Non-pigmented ciliary epithelial cell (primary cell): Measurements from ENCODE around the gene PLCG2.
"Not testable (repeated sequence)": the region's sequence is repeated elsewhere in the genome, so short reads cannot be mapped to it uniquely, and the experiment has no call there.

Experiments used
- DNase-seq: peaks from one replicate; pipeline ENCODE4 v3.0.0-alpha.2; 2010; ENCODE audit warnings: low read depth

The PLCG2 gene

DNA sequence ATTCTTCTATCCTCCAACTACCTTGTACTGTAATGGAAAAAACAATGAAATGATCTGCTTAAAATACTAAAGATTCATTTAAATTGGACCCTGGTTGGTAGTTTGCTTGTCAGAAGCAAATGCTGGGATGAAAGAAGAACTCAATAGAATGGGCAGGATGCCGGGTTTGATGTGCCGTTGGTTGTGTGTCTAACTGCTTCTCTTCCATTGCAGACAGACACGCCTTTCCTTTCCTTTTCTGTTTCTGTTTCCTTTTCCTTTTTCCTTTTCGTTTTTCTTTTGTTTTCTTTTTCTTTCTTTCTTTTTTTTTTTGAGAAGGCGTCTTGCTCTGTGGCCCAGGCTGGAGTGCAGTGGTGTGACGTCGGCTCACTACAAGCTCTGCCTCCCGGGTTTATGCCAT, 64.6 kb downstream of the PLCG2 start:
- DNase-seq: no peak

DNA sequence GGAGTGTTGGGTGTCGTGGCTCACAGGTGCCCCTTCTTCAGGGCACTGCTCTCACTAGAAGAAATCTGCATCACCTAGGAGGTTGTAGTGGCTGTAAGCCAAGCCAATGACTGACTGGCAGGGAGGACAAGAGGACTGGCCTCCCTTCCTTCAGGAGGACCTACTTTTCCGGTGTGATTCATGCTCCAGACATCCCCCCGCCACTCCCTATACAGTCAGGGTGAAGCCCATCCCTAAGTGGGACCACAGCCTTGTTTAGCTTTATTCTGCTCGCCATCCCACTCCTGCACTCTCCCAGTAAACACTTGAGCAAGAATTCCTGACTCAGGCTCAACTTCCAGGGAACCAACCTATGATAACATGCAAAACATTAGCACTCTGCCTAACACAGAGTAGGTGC, 67.0 kb downstream of the PLCG2 start:
- no peak for DNase-seq

DNA sequence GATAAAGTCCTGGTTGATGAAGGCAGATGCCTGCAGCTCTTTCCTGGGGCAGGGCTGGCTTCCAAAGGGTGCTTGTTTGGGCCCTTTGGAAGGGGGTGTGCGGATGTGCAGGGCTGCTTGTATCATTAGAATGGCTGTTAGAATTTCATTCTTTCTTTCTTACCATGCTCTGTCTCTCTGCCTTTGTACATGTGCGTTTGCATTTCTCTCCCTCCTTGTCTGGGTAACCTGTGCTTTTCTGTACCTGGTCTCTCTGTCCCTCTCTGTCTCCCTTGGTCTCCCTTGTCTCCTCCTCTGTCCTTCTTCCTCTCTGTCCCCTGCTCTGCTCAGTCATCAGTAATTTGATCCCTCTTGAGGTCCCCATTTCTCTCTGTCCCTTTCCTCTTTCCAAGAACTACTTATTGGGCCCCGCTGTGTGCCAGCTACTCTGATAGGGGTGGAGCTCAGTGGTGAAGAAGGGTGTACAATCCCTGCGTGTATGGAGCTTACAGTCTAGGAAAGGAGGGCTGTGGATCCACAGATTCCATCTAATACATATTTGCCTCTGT, 69.3 kb downstream of the PLCG2 start:
- DNase-seq: no peak

DNA sequence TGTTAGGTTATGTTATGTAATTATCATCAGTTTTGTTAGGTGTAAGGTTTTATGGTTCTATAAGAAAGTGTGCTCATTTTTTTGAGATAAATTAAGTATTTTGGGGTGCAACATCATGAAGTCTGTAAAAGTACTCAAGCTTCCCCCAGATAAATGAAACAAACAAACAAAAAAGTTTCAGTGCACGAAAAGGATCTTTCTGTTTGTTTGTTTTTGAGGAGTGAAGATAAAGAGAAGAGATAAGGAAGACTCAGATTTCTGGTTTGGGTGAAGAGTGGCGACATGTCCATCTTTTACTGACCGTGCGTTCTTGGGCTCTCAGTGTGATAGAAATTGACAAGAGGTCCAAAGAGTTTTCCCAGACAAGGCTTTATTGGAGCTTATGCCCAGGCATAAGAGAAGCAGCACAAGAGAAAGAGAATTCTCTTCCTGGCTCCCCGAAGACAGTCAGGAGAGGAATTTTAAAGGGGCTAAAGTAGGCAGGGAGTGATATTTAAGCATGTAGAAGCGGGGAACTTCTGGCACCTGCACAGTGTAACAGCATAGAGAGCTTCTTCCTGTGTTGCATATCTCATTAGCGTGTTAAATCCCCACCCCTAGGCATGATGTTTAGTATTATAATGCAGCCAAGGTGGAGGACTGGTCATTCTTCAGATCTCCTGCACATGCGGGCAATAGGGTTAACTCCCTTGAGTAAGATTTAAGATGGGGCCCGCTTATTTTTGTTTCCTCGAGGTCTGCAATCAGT, 71.3 kb downstream of the PLCG2 start:
- DNase-seq: no peak

DNA sequence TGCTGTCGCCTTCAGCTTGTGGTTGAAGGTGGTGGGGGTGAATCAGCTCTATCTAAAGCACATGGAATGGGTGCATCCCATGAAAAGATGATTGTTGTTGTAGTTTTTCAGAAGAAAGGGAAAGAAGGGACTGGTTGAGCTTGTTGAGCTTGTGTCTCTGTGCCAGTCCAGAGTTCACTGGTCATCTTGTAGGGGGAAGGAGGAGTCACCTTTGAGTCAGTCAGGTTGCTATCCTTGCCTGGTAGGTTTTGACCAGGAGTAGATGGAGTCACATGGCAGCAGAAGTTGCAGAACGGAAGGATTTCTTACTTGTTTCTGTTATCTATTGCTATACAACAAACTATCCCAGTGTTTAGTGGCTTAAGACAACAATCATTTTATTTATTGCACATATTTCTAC, 73.3 kb downstream of the PLCG2 start:
- no peak for DNase-seq

DNA sequence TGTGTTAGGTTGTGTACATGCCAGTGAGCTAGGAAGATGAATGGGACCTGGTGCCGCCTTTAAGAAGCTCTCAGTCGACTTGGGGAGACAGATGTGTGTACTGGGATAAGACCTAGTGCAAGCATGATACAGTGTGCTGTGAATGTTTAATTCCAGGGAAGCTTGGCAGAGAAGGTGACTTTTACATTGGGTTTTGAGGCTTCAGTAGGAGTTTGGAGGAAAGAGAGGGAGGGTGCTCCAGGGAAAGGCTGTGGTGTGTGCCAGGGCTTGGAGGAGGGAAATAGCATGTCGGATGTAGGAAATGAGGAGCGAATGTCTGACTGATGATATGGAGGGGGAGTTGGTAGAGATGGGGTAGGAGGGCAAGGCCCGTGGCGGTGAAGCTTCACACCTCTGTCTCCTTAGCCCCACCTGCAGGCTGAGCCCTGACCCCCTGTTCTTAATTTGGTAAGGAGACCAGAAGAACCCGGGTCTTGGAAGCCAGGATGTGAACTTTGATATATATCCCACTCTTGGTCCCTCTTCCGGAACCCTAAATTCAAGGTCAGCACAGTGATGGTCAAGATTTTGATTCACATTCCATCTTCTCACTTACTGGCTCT, 76.6 kb downstream of the PLCG2 start:
- no peak for DNase-seq

DNA sequence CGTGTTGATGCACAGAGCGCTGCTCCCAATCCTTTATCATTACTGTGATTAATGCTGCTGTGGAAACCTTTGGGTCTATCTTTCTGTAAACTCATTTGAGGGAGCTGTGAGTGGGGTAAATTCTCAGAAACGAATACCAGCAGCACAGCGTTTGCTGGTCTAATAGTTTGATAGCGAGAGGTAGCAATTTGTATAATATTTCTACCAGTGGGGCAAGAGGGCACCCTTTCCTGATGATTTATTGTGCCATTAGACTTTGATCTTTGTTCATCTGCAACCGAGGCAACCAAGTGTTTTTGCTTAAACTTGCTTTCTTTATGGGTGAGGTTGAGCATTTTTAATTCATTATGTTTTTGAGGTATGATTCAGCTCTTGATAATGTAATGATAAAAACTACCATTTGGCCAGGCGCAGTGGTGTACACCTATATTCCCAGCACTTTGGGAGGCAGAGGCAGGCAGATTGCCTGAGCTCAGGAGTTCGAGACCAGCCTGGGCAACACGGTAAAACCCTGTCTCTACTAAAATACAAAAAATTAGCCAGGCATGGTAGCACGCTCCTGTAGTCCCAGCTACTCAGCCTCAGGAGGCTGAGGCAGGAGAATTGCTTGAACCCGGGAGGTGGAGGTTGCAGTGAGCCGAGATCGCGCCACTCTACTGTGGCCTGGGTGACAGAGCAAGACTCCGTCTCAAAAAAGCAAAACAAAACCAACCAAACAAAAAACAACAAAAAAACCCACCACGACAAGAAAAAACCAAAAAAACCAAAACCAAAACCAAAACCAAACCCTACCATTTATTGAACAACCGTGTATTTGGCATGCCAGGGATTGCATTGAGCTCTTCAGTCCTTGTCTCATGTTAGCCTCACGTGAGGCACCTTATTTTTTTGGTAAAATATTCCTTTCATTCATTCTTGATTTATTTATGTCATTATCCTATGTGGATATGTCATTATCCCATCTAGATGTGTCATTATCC, 81.5 kb downstream of the PLCG2 start:
- DNase-seq: no peak

DNA sequence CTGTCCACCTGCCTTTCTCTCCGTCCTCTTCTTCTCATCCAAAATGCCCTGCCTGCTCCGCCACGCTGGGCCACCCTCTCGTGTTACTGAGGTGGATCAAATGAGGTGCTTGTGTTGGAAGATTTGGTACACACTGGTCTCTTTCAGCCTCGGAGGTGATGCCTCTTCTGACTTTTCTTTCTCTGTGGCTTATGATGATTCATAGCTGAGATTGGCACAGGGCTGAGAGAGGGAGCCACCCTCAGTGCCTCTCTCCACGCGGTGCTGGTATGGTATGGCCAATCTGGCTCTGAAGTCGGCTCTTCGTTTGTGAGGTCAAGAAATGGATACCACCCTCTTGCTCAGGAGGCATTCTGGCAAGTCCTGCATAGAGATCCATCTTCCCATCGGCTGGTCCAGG, 82.4 kb downstream of the PLCG2 start:
- DNase-seq: no peak

DNA sequence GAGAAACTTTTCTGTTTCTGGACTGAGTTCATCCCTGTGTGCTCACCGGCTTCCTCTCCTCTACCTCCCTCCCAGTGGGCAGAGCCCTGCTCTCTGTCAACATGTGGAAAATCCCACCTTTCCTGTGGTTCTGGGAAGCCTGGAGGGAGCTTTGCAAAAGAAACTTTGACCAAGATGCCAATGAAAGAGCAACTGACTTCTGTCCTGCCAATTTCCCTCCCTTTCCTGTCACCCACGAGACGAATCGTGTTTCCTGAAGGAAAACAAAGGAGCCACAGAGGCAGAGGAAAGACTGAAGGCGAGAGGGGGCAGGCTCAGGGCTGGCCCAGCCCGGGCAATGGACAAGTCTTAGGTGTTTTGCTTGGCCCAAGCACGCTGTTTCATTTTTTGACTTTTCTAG, 82.8 kb downstream of the PLCG2 start:
- no peak for DNase-seq

DNA sequence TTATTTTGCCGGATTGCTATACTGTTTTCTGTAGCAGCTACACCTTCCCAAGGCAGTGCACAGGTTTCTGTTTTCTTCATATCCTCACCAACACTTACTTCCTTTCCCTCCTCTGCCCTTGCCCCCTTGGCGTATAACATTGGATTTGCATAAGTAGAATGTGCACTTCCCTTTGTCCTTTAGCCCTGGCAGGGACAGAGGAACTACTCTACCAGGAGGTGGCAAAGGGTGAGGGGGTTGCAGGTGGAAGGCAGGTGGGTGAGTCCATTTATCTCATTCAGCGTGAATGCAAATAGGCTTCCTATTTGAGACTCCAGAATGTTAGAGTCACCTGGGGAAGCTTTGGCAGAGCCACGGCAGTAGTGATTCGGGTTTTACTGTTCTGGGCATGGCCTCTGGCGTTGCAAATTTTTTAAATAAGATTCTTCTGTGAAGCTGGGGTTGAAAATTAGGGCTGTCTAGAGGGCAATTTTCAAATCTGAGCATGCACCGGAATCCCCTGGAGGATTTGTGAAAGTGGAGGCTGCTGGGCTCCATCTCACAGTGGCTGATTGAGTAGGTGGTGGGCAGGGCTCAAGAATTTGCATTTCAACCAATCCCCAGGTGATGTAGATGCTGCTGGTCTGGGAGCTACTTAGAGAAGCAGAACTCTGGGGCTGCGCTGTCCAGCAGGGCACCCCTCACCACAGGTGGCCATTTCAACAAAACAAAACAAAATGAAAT, 84.7 kb downstream of the PLCG2 start:
- DNase-seq: no peak

DNA sequence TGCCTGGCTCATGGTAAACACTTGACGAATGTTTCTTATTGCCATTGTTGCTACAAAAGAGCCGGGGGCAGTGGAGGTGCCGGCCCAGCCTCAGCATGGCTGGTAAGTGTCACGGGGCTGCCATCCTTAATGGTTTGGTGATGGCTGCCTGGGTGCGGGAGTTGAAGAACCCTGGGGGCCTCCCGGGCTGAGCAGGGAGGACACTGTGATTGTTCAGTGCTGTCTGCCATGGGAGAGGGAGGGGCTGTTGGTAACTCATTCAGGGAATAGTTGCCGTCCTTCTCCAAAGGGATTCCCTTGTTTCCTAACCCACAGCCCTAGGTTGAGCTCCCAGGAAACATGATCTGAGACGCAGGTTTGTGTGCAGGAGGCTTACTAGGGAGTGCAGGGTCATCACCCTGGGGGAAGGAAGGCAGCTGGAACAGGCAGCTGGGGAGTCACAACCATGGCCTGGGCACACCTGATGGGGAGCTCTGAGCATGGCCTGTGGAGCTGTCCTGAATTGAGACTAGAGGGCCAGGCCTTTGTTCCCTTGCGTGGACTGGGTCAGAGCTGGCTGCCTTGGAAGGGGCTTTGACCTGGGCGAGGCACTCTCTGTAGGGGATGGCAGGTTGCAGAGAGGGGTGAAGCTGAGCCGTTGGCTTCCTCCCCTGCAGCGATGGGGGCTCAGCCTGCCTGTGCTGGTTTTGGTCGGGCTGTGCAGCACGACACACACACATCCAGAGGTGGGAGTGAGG, 85.7 kb downstream of the PLCG2 start:
- DNase-seq: no peak

DNA sequence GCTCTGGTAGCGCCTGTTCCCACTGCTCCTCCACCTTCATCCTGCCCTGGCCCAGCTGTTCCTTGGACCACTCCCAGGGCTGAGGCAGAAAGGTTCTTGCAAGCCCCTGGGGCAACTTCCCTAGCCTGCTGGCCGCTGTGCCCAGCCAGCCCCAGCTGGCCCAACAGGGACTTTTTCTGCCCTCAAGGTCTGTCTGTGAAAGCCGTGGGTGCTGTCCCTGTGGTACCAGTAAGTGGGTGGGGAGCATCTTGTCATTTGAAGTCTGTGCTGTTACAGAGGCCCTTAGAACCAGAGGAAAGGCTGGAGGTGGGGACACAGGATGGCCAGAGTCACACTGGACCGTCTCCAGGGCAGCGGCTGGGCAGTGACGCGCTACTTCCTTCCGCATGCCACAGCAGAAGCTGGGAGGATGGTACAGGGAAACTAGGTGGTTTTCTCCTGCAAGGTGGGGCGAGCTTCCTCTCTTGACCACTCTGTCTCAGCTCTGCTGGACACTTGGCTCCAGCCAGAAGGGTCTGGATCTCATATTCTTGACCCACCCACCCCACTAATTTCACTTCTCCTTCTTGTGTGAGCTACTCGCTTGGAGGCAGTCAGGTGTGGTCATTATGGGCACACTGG, 87.8 kb downstream of the PLCG2 start:
- no peak for DNase-seq

DNA sequence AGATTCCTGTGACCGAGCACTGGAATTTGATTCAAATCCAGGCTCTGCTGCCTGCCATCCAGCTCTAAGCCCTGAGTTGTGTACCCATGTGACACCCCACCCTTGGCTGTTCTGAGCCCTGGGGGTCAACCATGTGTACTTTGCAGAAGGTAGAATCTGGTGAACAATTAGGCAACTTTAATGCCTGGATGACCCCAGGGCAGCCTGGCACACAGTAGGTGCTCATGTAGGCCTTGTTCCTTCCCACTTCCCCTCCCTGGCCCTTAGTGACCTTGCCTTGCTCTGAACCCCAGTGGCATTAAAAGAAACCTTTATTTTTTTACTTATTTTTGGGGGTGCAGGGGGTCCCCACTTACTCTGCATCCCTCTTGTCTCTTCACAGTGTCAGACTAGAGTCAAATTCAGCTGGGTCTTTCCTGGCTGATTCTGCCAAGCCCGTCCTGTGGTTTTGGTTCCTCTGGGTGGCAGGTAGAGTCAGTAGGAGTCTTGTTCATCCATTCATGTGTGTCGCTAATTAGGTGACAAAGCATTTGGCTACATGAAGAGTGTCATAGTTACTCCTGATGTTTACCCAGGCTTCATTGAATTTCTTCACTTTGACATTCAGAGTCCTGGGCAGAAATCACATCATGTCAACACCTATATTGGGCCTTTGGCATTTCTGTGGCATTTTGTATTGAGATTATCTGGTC, 89.1 kb downstream of the PLCG2 start:
- DNase-seq: no peak

DNA sequence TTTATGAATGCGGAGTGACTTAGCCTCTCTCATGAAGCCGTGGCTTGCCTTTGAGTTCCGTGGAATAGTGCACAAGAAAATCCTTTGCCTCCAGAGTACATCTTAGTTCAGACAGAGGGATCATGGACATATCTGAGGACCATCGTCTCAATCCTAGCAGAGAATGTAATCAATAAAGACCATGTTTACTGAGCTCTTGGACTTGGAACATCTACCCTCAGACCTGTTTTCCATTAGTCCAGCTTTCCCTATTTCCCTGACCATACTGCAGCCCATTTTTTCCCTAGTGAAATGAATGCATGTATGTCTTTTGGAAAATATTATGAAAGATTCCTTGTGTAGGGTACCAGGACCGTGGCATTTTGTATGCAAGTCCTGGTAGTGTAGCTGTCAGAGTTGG, 90.2 kb downstream of the PLCG2 start:
- DNase-seq: no peak

DNA sequence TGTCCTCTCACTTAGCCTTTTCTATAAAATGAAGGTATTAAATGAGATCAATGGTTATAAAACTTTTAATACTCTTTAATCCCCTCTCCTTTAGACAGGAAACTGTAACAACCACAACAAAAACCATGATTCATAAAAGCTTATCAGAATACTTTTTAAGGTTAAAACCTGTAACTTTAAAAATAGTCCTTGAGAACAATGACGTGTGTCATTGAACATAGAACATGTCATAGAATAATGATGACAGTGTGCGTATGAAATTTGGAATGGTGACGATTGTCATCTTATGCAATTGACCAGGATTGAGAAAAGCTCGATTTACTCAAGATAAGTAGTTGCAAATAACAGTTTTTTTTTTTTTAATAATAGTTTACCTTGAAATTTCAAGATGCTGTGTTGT, 94.1 kb downstream of the PLCG2 start:
- DNase-seq: no peak

DNA sequence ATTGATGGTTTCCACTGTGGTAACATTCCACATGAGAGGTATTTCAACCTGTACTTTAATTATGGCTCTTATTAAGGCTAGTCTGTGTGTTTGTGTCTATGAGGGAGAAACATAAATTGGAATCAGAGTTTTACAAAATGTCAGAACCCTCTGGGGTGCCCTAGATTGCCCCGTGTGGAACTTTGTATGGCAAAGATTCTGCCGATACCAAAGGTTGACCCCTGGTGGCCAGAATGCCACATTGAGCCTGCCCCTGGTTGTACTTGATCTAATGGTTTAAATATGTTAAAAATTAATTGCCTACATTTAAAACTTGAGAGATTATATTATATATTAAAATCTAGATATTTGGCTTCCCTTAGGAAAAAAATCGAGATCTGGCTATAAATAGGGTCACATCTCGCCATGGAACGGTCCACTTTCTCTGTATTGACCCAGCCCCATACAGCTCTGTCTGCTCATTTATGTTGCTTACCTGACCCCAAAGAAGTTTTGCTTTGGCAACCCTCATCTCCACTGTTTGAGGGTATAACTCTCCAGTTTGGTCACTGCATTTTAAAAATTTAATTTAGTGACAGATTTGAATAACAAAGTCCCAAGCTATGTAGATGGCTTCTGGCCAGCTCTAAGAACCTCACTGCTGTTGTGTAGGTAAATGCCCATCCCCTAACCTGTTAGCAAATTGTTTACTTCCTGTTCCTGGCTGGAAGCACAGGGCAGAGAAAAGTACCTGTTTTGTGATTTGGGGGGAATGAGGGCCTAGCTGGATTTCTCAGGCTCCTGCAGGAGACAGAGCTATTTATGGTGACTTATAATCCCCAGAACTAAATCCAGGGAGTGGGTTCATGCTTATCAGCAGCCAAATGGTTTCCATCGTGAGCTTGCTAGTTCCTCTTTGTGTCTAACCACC, 95.0 kb downstream of the PLCG2 start:
- DNase-seq: peak; percentile 17

DNA sequence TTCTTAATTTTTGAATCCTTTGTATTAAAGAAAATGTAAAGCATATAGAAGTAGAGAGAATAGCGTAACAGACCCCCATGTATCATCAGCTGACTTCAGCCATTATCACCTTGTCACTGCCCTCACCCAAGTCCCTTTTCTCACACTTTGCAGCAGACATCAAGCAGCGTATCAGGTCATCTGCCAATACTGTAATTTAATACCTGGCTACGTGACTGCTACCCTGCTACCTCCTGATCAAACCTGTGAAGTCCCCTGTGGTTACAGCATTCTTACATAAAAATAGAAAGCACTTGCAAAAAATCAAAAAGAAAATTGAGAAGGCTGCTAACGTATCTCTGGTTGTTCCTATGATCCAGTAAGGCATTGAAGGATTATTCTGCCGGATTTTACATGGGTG, 96.4 kb downstream of the PLCG2 start:
- no peak for DNase-seq

DNA sequence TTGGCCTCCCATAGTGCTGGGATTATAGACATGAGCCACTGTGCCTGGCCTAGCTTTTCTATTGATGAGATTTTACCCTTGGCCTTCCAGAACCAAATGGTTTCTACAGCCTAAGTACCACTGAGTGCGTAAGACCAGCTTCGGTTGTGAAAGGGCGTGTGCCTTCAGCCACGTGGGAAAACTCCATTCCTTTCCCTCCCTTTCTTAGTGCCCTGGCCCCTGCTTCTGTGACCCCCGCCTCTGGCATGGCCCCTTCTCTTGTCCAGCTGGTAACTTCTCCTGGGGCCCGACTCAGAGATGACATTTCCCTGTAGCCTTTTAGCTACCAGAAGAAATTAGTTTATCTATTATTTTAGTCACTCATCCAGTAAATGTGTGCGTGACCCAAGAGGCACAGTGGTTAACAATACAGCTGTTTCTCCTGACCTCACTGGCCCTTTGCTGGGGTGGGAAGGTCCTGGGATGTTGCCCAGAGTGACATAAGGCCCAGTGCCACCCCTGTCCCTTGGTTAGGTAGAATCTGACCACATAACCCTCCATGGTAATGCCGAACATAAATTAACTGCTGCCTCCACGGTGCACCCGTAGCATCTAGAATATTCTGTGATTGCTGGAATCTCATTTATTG, 97.3 kb downstream of the PLCG2 start:
- DNase-seq: no peak

DNA sequence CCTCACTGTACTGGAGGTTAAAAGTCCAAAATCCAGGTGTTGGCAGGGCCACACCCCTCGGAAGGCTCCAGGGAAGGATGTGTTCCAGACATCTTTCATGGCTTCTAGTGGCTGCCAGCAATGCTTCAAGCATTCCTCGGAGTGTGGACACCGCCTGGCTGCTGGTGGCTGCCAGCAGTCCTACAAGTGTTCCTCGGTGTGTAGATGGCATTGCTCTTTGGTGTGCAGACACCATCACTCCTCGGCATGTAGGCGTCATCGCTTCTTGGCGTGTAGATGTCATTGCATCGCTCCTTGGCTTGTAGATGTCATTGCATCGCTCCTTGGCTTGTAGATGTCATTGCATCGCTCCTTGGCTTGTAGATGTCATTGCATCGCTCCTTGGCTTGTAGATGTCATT, 98.4 kb downstream of the PLCG2 start:
- DNase-seq: not testable (repeated sequence)
